GM18508 (cell line): Measurements from ENCODE around the gene SORD.
"Not testable (repeated sequence)": the region's sequence is repeated elsewhere in the genome, so short reads cannot be mapped to it uniquely, and the experiment has no call there.

Experiments used
- ATAC-seq: cut with Tn5 transposase; IDR thresholded peaks from one replicate; pipeline ENCODE4 v1.9.1; 2021; ENCODE audit warnings: moderate number of reproducible peaks; ENCODE audit not compliant: insufficient read depth, unreplicated experiment

SORD gene

DNA sequence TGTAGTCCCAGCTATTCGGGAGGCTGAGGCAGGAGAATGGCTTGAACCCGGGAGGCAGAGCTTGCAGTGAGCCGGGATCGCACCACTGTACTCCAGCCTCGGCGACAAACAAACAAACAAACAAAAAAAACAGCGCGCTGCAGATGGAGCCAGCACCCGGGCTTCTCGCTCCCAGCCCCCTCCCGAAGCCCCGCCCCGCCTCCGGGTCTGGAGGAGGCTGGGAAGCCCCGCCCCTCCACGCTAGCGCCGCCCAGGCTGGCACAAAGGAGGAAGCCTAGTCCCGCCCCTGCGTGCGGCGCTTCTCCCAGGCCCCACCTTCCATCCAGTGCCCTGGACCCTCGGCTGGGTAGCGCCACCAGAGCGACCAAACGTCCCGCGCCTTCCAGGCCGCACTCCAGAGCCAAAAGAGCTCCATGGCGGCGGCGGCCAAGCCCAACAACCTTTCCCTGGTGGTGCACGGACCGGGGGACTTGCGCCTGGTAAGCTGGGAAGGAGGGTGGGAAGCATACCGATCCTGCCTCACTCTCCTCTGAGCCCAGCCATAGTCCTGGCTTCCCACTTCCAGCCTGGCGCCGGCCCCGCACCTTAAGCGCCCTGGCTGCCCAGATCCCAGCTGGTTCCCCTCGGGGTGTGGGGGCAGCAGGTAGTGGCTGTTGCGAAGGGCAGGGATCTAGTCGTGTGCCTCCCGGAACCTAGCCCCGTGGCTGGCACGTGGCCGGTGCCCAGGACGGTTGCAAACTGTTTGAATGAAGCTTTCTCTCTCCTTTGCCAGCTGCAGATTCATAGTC, at the start of gene SORD:
SORD (plus strand) TSS at position 325 of the 788 bp plus-strand sequence; CDS start at position 414, 89 bp downstream.
- ATAC-seq = peak; percentile 74

DNA sequence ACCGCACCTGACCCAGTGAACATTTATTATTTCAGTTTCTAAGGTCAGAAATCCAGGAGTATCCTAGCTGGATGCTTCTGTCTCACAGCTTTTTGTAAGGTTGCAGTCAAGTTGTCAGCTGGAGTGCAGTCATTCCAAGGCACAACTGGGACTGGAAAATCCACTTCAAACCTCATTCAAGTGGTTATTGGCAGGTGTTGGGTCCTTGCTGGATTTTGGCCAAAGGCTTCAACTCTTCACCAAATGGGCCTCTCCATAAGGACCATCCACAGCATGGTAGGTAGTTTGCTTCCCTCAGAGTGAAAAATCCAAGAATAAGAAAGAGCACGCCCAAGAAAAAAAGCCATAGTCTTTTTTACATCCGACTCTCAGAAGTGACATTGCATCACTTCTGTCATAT, 46.8 kb upstream of the SORD start:
- ATAC-seq = not testable (repeated sequence)

DNA sequence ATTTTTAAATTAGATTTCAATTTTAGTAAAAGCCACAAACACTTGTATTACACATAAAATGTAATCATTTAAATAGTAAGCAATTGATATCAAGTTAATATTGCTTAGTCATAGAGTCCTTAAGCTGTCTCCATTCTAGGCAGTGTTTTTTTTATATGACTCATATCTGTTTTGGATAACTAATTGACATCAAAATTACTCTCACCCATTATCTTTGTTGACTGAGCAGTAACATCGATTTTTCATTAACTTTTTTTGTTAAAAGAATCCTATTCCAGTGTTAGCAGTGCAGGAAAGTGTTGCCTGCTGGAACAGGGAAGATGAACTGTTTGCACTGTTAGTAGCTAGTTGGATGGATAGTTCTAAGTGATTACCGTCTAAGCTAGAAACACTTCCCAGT, 45.2 kb upstream of the SORD start:
- not testable (repeated sequence) for ATAC-seq

DNA sequence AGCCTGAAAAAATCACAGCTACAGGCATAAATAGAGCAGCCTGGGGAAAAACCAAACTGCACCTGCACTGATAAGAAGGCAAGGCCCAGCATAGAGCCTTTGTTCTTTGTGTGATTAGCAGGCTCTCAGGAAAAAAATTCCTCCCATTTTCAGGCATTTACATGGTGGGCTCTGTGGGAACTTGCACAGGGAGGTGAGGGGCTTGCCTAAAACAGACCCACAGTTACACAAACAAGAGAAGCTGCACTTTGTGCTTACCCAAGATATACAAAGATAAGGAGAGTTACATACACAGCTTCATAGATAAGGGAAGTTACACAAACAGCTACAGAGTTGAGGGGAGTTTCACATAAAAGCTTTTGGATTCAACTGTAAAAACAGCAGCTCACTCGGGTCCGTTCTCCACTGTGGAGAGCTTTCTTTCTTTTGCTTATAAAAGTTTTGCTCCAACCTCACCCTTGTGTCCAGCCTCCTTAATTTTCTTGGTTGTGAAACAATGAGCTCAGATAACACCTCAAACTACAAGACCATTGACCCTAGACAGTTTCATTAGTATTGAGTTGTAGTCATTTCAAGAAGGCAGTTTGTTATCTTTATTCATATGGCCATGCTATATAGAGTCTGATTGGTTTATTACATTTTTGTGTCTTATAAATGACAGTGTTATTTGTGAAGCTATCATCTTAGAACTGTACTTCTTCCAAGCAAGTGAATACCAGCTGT, 43.2 kb upstream of the SORD start:
- not testable (repeated sequence) for ATAC-seq

DNA sequence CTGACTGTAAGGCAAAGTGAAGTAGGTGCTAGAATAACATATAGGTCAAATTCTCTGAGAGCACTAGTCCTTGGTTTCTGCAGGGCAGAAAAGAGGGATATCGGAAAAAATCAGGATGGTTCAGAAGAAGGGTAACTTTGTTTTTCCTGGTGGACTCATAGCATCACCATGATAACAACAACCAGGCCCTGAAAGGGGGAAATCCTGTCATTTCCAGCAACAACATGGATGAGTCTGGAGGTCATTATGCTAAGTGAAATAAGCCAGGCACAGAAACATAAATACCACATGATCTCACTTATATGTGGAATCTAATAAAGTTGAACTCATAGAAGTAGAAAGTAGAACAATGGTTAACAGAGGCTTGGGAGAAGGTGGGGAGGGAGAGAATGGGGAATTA, 38.9 kb upstream of the SORD start:
- ATAC-seq = not testable (repeated sequence)

DNA sequence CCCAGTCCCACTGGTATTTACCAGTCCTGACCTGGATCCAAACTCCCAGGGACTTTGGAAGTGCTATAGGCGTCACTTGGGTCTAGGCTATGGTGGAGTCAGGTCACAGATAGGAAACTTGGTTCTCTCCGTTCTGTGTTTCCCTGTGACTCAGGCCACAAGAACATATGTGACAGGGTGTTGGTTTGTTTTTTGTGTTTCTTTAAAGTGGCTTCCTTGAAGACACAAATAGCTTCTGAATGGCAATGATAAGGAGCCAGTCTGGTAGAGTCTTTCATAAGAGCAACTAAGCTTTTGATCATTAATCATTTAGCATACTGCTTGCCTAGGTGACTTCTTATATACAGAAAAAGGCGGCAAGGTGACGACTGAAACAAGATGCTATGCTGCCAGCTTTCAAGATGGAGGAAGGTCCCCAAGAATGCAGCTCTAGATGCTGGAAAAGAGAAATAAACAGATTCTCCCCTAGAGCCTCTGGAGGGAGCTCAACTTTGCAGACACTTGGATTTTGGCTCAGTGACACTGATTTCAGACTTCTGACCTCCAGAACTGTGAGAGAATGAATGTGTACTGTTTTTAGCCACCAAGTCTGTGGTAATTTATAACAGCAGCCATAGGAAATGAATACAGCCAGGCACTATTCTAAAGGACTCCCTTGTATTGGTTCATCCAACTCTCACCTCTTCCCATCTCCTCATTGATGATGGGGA, 36.5 kb upstream of the SORD start:
- ATAC-seq = not testable (repeated sequence)

DNA sequence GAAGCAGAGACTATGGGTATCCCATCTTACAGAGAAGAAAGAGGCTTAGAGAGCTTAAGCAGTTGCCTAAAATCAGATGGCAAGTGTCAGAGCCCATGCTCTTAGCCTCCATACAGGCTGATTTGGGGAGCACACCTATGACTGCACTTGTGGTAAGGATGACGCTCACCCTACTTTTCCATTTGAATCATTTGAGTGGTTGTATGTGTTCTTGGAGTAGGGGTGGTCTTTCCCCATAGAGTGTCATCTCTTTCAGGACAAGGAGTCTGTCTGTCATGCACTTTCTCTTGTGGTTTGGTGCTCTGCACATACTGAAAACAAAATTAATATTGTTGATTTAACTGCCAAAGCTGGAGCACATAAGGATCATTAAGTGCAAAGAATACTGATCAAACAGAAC, 35.3 kb upstream of the SORD start:
- not testable (repeated sequence) for ATAC-seq

DNA sequence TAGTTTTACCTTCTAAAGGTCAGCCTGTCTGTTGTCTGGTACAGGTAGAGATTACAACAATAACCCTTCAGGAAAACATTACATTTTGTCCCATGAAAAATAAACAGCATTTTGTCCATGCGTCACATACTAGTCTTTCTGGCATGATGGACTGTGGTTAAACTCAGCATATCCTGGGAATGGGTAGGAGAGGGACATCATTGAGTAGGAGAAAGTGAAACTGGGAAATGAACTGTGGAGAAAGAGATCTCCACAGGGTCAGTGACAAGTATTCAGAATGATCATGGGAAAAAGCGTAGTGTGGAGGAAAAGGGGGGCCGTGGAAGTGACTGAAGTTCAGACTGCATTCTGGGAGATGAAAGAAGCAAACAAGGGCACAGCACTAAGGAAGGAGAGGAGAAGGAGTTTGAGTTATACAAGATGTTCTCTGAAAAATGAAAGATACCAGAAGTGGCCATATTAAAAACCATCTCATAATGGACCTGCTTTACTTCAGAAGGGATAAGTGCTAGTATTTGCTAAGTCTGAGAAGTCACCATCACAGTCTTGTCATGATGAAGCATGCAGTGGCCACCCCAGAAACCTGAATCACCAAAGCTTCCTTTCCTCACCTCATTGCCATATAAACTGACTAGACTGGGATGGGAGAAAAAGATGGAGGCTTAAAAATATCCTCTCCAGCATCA, 34.7 kb upstream of the SORD start:
- not testable (repeated sequence) for ATAC-seq

DNA sequence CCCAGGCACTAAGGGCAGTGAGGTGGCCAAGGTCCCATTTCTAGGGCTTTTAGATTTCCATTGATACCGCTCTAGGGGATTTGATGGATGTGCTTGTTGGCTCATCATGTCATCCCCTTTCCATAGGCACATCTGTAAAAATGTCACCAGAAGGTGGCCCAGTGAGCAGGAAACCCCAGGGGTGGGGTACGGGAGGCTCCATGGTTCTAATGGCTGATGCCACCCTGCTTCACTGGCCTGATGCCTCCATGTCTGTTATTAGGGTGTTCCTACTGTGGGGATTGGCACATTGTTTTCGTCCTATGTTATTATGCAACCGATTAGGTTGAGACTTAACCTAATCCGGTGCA, 34.1 kb upstream of the SORD start:
- not testable (repeated sequence) for ATAC-seq

DNA sequence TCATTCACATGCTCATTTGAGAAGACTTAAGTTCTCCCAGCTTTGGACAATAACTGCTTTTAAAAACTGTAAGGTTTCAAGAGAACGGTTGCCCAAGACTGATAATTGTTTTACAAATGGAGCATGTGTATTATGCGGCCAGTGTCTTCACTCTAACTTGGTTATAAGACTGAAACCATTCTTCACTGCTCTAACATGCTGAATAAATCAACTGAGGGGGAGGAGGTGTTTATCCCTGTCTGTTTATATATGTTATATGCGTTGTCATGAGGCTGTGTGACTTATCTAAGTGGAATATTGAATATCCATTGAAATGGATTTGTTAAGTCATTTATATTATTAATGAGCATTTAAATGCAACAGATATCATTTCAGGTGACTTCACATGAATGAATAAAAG, 25.4 kb upstream of the SORD start:
- ATAC-seq = not testable (repeated sequence)

DNA sequence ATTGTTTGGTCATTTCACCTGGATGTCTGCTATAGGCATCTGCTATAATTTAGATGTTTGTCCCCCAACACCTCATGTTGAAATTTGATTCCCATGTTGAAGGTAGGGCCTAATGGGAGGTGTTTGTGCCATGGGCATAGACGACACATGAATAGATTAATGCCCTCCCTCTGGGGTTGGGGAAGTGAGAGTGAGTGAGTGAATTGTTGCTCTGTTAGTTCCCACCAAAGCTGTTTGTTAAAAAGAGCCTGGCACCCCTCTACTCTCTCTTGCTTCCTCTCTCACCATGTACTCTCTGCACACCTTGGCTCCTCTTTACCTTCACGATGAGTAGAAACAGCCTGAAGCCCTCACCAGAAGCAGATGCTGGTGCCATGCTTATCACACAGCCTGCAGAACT, 23.9 kb upstream of the SORD start:
- ATAC-seq = no peak

DNA sequence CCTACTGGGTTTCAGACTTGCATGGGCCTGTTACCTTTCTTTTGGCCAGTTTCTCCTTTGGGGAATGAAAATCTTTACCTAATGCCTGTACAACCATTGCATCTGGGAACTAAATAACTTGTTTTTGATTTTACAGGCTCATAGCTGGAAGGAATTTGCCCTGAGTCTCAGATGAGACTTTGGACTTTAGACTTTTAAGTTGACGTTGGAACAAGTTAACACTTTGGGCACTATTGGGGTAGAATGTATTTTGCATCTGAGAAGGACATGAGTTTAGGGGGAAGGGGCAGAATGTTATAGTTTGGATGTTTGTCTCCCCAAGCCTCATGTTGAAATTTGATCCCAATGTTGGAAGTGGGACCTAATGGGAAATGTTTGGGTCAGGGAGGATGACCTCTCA, 21.8 kb upstream of the SORD start:
- ATAC-seq = not testable (repeated sequence)

DNA sequence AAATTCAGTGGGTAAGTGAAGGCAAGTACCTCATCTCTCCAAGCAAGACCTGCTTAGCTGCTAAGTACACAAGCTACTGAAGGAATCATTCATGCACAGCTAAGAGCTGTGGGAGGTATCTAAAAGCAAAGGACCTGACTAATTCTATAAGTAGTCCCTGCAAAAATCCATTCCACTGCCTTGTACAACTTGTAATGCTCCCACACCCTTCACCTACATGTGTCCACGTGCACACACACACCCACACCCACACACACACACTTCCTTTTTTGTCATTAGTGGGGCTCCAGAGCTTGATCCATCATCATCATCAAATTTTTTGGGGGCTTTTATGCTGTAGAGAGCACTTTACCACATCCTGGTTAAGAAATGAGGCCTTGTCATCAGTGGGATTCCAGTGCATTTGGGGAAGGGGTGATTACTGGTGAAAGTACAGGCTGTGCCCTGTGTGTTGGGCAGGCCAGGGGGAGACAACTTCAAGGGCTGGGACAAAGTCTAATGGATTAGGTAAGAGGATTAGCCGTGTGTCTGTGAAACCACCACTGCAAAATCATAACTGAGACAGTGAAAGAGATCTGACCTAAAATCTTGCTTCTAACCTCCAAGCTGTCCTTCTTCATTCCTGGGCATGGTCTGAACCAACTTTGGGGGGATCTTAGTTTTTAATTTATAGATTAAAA, 19.1 kb upstream of the SORD start:
- not testable (repeated sequence) for ATAC-seq

DNA sequence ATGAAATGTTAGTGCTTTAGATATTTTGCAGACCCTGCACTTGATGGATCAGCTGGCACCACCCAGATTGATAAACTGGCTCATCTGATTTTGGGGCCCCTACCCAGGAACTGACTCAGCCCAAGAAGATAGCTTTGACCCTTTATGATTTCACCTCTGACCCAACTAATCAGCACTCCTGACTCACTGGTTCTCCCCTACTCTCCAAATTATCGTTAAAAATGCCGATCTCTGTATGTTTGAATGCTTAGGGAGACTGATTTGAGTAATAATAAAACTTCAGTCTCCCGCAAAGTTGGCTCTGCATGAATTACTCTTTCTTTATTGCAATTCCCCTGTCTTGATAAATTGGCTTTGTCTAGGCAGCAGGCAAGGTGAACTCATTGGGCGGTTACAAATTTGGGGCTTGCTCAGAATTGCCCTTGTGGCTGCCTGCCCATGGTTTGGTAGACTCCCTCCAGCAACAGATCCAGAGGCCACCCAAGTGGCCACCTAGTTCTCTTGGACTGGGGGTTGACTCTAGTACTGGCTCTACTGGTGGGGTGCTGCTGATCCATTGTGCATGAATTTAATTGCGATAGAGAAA, 18.3 kb upstream of the SORD start:
- not testable (repeated sequence) for ATAC-seq

DNA sequence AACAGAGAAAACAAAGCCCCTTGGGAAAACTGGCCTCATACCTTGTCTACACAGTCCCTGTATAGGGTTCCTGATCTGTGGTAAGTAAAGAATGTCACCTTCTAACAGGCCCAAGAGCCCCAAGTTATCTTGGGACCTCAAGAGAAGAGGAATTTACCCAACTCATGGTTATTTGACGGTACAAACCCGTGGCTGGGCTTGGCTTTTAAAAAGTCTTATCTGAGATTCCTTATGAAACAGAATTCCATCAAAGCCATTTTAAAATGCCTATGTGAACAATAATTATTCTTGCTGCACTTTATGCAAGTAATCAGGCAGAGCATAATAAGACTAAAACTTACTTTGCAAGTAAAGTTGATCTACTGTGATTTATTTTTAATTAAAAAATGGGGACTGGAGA, 13.9 kb upstream of the SORD start:
- ATAC-seq = no peak

DNA sequence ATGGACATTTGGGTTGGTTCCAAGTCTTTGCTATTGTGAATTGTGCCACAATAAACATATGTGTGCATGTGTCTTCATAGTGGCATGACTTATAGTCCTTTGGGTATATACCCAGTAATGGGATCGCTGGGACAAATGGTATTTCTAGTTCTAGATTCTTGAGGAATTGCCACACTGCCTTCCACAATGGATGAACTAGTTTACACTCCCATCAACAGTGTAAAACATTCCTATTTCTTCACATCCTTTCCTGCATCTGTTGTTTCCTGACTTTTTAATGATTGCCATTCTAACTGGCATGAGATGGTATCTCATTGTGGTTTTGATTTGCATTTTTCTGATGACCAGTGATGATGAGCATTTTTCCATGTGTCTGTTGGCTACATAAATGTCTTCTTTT, 7.9 kb upstream of the SORD start:
- ATAC-seq = not testable (repeated sequence)

DNA sequence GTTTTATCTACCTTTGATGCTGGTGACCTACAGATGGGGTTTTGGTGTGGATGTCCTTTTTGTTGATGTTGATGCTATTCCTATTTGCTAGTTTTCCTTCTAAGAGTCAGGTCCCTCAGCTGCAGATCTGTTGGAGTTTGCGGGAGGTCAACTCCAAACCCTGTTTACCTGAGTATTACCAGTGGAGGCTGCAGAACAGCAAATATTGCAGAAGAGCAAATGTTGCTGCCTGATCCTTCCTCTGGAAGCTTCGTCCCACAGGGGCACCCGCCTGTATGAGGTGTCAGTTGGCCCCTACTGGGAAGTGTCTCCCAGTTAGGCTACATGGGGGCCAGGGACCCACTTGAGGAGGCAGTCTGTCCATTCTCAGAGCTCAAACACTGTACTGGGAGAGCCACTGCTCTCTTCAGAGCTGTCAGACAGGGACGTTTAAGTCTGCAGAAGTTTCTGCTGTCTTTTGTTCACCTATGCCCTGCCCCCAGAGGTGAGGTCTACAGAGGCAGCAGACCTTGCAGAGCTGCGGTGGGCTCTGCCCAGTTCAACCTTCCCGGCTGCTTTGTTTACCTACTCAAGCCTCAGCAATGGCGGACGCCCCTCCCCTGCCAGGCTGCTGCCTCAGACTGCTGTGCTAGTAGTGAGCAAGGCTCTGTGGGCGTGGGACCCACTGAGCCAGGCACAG, 2.6 kb upstream of the SORD start:
- ATAC-seq = not testable (repeated sequence)

DNA sequence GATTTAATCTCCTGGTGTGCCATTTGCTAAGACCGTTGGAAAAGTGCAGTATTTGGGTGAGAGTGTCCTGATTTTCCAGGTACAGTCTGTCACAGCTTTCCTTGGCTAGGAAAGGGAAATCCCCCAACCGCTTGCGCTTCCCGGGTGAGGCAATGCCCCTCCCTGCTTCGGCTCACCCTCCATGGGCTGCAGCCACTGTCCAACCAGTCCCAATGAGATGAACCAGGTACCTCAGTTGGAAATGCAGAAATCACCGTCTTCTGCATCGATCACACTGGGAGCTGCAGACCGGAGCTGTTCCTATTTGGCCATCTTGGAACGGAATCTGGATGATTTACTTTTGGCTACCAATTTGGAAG, 2.1 kb upstream of the SORD start:
- ATAC-seq = not testable (repeated sequence)

DNA sequence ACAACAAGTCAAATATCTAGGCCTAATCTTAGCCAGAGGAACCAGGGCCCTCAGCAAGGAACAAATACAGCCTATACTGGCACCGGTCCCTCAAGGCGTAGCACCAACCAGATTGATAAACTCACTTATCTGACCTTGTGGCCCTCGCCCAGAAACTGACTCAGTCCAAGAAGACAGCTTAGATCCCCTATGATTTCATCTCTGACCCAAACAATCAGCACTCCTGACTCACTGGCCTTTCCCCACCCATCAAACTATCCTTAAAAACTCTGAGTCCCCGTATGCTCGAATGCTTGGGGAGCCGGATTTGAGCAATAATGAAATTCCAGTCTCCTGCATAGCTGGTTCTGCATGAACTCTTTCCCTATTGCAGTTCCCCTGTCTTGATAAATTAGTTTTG, 1.6 kb upstream of the SORD start:
- ATAC-seq = no peak
